B cell (primary cell): Measurements from ENCODE around the gene FOXI2.

Experiments used
- CTCF ChIP-seq: fragments of 200-600 bp; IDR thresholded peaks from one replicate; pipeline ENCODE4 v1.8.0; 2022; ENCODE audit warnings: antibody characterized with exemption, mild to moderate bottlenecking
- EZH2 ChIP-seq: IDR thresholded peaks from 2 replicates; pipeline ENCODE4 v1.6.1; 2012; ENCODE audit warnings: borderline replicate concordance, low read depth, mild to moderate bottlenecking, moderate library complexity, low read length; ENCODE audit not compliant: insufficient read depth, poor library complexity, severe bottlenecking

GRCh38 chr10:127743205-127743604 is 6.2 kb downstream of the FOXI2 start:
- TF ChIP-seq CTCF (no peak), EZH2 (no peak)
